ENCODE results near the gene TAPBP. TPM values are rescaled to one million over a fixed set of nuclear protein-coding genes. Genes with fewer than 3 reads are reported as not detected.

TAPBP gene
- total and polyA plus RNA-seq, 2 donors (not counting 1 experiment from before 2014, with no cell fraction given) = 50.3 to 56.0 TPM

DNA sequence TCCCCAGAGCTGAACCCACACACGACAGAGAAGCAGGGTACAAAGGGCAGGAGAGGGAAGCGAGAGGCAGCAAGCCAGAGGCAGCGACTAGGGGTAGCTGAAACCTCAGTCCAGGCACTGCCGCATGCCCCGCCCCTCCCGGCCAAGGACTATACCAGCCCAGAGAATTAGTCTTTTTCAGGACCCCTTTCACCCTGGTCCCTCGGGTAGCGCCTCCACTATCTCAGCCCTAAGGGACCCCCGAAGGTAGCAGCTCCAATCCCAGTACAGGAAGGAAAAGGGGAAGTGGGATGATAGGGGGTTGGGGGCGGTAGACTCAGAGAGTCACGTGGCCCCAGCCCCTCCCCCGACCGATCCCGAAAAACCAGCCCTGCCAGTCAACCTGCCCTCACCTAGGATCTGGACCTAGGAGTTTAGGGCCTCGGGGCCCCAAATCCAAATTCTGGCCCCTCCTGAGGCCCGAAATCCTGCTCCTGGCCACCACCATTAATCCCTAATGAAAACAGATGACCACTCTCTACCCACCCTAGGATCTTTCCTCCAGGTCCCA is 16.4 kb downstream of the TAPBP start:
- Histone ChIP-seq H3K9me3 (ENCODE audit: control insufficient read depth, insufficient read depth, low read depth, low read length) (no peaks in the 10 kb centered on the region), H3K9ac (ENCODE audit: insufficient read depth, low read length) (peak overlapping the region; percentile 65), H3K4me1 (ENCODE audit: control insufficient read depth, extremely low read depth, insufficient read depth, low read length) (peaks cover 2% of the 10 kb centered on the region), H3K4me3 (replicated peaks in 1 of 4; ENCODE audit: control extremely low read depth in 1 of 4, insufficient read depth in 1 of 4, low read depth in 3 of 4, low read length in 4 of 4) (peak overlapping the region; percentile 24 to 81 (median 54)), H3K27ac (ENCODE audit: insufficient read depth, low read length) (peak overlapping the region; percentile 48), H2AFZ (ENCODE audit: low read length) (no peak overlapping the region), H3K4me2 (ENCODE audit: extremely low read depth, insufficient read depth, low read length) (peak overlapping the region; percentile 44), H3K27me3 (ENCODE audit: control insufficient read depth, insufficient read depth, low read length) (no peaks in the 10 kb centered on the region), H3K79me2 (ENCODE audit: control insufficient read depth, insufficient read depth, low read length) (peaks cover 3% of the 10 kb centered on the region), H4K20me1 (ENCODE audit: control insufficient read depth, extremely low read depth, insufficient read depth, low read length) (no peaks in the 10 kb centered on the region), H3K36me3 (ENCODE audit: control insufficient read depth, insufficient read depth, low read length) (peaks cover 8% of the 10 kb centered on the region)
- DNase-seq (ENCODE audit: low read depth in 2 of 2) = no peak
- TF ChIP-seq, protein P1, sequence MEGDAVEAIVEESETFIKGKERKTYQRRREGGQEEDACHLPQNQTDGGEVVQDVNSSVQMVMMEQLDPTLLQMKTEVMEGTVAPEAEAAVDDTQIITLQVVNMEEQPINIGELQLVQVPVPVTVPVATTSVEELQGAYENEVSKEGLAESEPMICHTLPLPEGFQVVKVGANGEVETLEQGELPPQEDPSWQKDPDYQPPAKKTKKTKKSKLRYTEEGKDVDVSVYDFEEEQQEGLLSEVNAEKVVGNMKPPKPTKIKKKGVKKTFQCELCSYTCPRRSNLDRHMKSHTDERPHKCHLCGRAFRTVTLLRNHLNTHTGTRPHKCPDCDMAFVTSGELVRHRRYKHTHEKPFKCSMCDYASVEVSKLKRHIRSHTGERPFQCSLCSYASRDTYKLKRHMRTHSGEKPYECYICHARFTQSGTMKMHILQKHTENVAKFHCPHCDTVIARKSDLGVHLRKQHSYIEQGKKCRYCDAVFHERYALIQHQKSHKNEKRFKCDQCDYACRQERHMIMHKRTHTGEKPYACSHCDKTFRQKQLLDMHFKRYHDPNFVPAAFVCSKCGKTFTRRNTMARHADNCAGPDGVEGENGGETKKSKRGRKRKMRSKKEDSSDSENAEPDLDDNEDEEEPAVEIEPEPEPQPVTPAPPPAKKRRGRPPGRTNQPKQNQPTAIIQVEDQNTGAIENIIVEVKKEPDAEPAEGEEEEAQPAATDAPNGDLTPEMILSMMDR (conservative IDR thresholded peaks at IDR 0.05 in 1 of 2, IDR thresholded peaks at IDR 0.05 in 1 of 2; ENCODE audit: low read depth in 1 of 2, low read length in 2 of 2) = no peak
- TF ChIP-seq EZH2 (IDR thresholded peaks at IDR 0.05; ENCODE audit: low read length, missing control alignments) = no peak

DNA sequence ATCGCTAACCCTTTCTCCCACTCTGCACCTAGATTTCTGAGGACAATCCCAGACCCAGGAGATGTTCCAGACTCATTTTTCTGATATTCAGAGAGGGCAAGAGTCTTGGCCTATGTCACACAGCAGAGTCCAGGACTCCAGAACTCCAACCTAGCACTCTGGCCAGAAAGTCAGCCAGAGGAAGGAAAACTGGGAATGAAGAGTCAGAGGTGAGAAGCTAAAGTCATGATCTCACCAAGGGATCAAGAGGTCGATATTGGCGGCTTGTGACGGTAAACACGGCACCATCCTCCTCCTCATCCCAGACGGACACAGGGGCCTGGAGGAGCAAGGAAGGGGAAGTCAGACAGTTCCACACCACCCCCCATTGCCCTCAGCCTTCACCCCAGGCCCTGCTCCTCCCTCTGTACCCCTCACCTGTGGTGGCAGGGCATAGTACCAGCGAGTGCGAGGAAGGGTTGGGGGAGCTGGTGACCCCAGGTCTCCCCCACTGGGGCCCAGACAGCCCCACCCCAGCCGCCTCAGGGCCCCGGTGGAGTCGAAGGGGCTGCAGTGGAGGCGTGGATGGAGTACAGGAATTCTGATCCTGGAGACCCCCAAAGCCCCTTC is 17.0 kb downstream of the TAPBP start:
- Histone ChIP-seq H3K27me3 (ENCODE audit: control insufficient read depth, insufficient read depth, low read length) (no peaks in the 10 kb centered on the region), H3K36me3 (ENCODE audit: control insufficient read depth, insufficient read depth, low read length) (peaks cover 12% of the 10 kb centered on the region), H3K9me3 (ENCODE audit: control insufficient read depth, insufficient read depth, low read depth, low read length) (no peaks in the 10 kb centered on the region), H3K4me2 (ENCODE audit: extremely low read depth, insufficient read depth, low read length) (peak overlapping the region; percentile 44), H3K27ac (ENCODE audit: insufficient read depth, low read length) (no peak overlapping the region), H3K79me2 (ENCODE audit: control insufficient read depth, insufficient read depth, low read length) (peaks cover 3% of the 10 kb centered on the region), H3K4me3 (replicated peaks in 1 of 4; ENCODE audit: control extremely low read depth in 1 of 4, insufficient read depth in 1 of 4, low read depth in 3 of 4, low read length in 4 of 4) (peak overlapping the region in 2 of 4 experiments; percentile 80 to 81), H2AFZ (ENCODE audit: low read length) (no peak overlapping the region), H3K4me1 (ENCODE audit: control insufficient read depth, extremely low read depth, insufficient read depth, low read length) (peaks cover 2% of the 10 kb centered on the region), H3K9ac (ENCODE audit: insufficient read depth, low read length) (peak overlapping the region; percentile 65), H4K20me1 (ENCODE audit: control insufficient read depth, extremely low read depth, insufficient read depth, low read length) (no peaks in the 10 kb centered on the region)
- DNase-seq (ENCODE audit: low read depth in 2 of 2) = no peak
- TF ChIP-seq, protein P1 (conservative IDR thresholded peaks at IDR 0.05 in 1 of 2, IDR thresholded peaks at IDR 0.05 in 1 of 2; ENCODE audit: low read depth in 1 of 2, low read length in 2 of 2) = no peak
- no peak for TF ChIP-seq EZH2 (IDR thresholded peaks at IDR 0.05; ENCODE audit: low read length, missing control alignments)

DNA sequence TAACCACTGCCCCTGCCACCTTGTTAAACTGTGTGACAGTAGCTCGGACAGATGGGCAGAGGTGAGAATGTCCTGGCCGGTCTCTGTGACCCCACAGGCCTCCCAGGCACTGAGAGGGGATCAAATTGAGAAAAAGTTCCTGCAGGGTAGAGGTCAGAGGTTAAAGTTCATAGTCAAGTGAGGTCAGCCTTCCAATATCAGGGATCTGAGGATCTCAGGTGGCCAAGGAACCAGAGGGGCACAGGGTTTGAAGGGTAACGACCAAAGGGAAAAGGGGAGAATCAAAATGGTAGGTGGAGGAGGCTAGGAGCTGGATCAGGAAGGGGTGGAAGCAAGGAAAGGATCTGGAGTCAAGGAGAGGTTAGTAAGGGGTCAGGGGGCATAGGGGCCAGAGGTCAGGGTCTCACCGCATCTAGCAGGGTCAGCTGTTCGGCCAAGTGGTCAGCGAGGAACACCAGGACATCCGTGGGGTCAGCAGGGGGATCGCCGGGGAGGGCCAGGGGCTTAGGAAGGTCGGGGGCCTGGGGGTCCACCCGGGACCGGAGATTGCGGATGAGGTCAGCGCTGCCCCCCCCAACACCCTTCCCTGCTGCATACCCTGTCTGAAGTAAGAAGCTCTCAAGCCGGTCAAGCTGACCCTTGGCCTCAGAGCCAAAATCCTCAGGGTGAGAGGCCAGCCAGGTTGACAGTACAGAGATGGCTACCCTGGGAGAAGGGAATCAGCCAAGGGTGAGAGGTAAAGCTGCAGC is 18.1 kb downstream of the TAPBP start:
- no peak for TF ChIP-seq EZH2 (IDR thresholded peaks at IDR 0.05; ENCODE audit: low read length, missing control alignments)
- TF ChIP-seq, protein P1 (conservative IDR thresholded peaks at IDR 0.05 in 1 of 2, IDR thresholded peaks at IDR 0.05 in 1 of 2; ENCODE audit: low read depth in 1 of 2, low read length in 2 of 2) = no peak
- H3K4me1 ChIP-seq (ENCODE audit: control insufficient read depth, extremely low read depth, insufficient read depth, low read length) = peaks cover 2% of the 10 kb centered on the region

More for the DNA sequence above, 18.1 kb downstream of the TAPBP start:
- H3K4me2 ChIP-seq (ENCODE audit: extremely low read depth, insufficient read depth, low read length) = no peak overlapping the region
- no peaks in the 10 kb centered on the region for H3K9me3 ChIP-seq (ENCODE audit: control insufficient read depth, insufficient read depth, low read depth, low read length)
- H3K4me3 ChIP-seq (replicated peaks in 1 of 4; ENCODE audit: control extremely low read depth in 1 of 4, insufficient read depth in 1 of 4, low read depth in 3 of 4, low read length in 4 of 4) = no peak overlapping the region
- no peak overlapping the region for H3K27ac ChIP-seq (ENCODE audit: insufficient read depth, low read length)
- peaks cover under 1% of the 10 kb centered on the region for H3K79me2 ChIP-seq (ENCODE audit: control insufficient read depth, insufficient read depth, low read length)
- H2AFZ ChIP-seq (ENCODE audit: low read length) = no peak overlapping the region
- peaks cover 16% of the 10 kb centered on the region for H3K36me3 ChIP-seq (ENCODE audit: control insufficient read depth, insufficient read depth, low read length)
- H3K27me3 ChIP-seq (ENCODE audit: control insufficient read depth, insufficient read depth, low read length) = no peaks in the 10 kb centered on the region
- no peak for DNase-seq (ENCODE audit: low read depth in 2 of 2)
- no peak overlapping the region for H3K9ac ChIP-seq (ENCODE audit: insufficient read depth, low read length)
- no peaks in the 10 kb centered on the region for H4K20me1 ChIP-seq (ENCODE audit: control insufficient read depth, extremely low read depth, insufficient read depth, low read length)

All from fibroblast of lung (primary cell).